Mucosa of rectum (tissue), 2 donors: ENCODE data around the gene RIMKLB.

Source experiments
- H3K27ac ChIP-seq, 2 donors: one replicate each; pipeline ENCODE4 v1.7.0; 2013; ENCODE audit warnings: inconsistent platforms in 2 of 2, low read depth in 2 of 2, low read length in 2 of 2
- H3K27me3 ChIP-seq, 2 donors: one replicate each; pipeline ENCODE4 v1.7.0; 2013; ENCODE audit warnings: low read length in 2 of 2; ENCODE audit not compliant: control insufficient read depth in 2 of 2, insufficient read depth in 2 of 2
- H3K36me3 ChIP-seq, 2 donors: one replicate each; pipeline ENCODE4 v1.7.0; 2013; ENCODE audit warnings: low read length in 2 of 2; ENCODE audit not compliant: control insufficient read depth in 2 of 2, insufficient read depth in 2 of 2
- H3K4me1 ChIP-seq, 2 donors: one replicate each; pipeline ENCODE4 v1.7.0; 2013; ENCODE audit warnings: low read length in 2 of 2, mild to moderate bottlenecking in 1 of 2; ENCODE audit not compliant: control insufficient read depth in 2 of 2, insufficient read depth in 2 of 2
- H3K4me3 ChIP-seq, 2 donors: one replicate each; pipeline ENCODE4 v1.7.0; 2013; ENCODE audit warnings: low read length in 2 of 2
- H3K9ac ChIP-seq, 2 donors: one replicate each; pipeline ENCODE4 v1.7.0; 2013; ENCODE audit warnings: low read length in 2 of 2, low read depth in 1 of 2, mild to moderate bottlenecking in 1 of 2
- H3K9me3 ChIP-seq, 2 donors: one replicate each; pipeline ENCODE4 v1.7.0; 2013; ENCODE audit warnings: low read length in 2 of 2; ENCODE audit not compliant: control insufficient read depth in 2 of 2
- donor health status: healthy.
- donor health status: Normal muscosa, but diverticular disease.

RIMKLB gene

DNA sequence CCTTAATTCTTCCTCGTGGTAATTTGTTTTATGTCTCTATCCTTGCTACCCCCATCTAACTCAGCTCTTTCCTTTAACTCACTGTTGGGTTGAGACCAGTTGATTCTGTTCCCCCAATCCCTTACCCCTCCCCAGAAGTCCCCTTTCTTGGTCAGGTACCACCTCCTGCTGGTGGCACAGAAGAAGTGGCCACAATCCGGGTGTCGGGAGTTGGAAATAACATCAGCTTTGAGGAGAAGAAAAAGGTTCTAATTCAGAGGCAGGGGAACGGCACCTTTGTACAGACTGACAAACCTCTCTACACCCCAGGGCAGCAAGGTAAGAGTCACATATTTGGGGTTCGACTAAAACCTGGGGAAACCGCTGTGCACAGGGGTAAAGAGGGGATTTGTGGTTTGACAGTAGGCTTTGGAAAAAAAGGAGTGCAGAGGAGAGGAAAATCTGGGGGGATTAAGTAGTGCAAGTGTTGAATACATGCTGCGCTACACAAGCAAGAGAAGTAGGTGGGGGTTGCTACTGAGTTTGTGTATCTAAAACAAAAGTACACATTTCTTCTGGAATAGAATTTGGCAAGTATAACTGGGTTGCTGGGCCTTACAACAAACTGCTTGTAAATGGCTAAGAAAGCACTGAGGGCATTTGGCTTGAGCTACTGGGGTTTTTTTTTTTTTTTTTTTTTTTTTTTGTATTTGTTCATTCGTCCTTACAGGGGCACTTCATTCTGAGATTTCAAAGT, 125.9 kb downstream of the RIMKLB start:
- Histone ChIP-seq H3K9me3 (no peaks in the 10 kb centered on the region), H3K4me3 (no peak overlapping the region), H3K4me1 (no peaks in the 10 kb centered on the region), H3K27ac (no peak overlapping the region), H3K9ac (no peak overlapping the region), H3K27me3 (no peaks in the 10 kb centered on the region), H3K36me3 (no peaks in the 10 kb centered on the region)

DNA sequence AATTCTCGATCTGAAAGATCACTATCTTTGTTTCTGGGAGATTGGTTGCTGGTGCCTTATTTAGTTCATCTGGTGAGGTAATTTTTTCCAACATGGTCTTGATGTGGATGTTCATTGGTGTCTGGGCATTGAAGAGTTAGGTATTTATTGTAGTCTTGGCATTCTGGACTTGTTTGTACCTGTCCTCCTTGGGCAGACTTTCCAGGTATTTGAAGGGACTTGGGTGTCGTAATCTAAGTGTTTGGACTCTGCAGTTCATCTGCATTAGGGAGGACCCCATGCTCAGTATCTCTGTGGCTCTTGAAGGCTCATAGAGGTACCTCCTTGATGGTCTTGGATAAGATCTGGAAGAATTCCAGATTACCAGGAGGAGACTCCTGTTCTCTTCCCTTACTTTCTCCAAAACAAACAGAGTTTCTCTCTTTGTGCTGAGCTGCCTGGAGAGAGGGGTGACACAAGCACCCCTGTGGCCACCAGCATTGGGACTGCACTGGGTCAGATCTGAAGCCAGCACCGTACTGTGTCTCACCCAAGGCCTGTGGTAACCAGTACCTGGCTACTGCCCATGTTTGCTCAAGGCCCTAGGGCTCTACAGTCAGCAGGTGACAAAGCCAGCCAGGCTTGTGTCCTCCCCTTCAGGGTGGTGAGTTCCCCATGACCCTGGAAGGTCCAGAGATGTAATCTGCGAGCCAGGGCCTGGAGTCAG, 129.9 kb downstream of the RIMKLB start:
- H3K9ac ChIP-seq, result no peak overlapping the region
- no peaks in the 10 kb centered on the region for H3K36me3 ChIP-seq
- no peak overlapping the region for H3K4me3 ChIP-seq
- H3K27ac ChIP-seq, result no peak overlapping the region
- no peaks in the 10 kb centered on the region for H3K4me1 ChIP-seq
- H3K9me3 ChIP-seq, result no peaks in the 10 kb centered on the region
- no peaks in the 10 kb centered on the region for H3K27me3 ChIP-seq

DNA sequence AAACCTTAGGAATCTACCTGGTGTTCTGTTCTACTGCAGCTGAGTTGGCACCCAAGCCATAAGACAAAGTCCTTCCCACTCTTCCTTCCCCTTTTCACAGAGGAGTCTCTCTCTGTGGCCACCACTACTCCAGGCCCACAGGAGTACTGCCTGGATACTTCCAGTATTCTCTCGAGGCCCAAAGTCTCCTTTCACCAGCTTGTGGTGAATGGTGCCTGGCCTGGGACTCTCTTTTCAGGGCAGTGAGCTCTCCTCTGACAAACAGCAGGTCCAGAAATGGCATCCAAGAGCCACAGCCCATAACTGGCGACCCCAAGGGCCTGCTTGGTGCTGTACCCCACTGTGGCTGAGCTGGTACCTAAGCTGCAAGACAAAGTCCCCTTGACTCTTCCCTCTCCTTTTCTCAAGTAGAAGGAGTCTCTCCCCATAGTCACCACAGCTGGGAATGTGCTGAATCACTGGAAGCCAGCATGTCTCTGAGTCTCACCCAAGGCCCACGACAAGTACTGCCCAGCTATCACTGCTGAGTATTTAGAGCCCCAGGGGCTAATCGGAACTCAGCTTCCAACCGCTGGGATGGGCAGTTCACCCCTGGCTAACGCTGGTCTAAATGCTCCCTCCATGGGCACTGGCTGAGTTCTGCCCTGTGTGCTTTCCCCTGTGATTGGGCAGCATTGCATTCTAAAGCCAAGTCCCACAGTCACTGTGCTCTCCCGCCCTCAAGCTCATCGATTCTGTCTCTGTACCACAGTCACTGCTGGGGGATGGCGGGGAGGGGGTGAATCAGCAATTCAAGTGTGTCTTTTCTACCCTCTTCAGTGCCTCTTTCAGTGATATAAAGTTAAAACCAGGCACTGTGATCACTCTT, 130.7 kb downstream of the RIMKLB start:
- Histone ChIP-seq H3K36me3 (no peaks in the 10 kb centered on the region), H3K9me3 (no peaks in the 10 kb centered on the region), H3K4me1 (no peaks in the 10 kb centered on the region), H3K27me3 (no peaks in the 10 kb centered on the region), H3K27ac (no peak overlapping the region), H3K4me3 (no peak overlapping the region), H3K9ac (no peak overlapping the region)

DNA sequence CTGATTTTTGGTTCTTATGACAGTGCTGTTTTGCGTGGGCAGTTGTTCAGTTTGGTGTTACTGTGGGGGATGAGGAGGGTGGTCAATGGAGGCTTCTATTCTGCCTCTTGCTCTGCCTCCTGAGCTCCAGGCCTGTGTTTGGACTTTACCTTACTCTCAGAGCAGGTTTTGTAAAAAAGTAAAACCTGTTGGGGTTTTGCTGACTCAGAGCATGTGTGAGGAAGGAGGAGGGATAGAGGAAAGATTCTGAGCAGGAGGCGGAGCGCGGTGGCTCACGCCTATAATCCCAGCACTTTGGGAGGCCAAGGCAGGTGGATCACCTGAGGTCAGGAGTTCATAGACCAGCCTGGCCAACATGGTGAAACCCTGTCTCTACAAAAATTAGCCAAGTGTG, 131.3 kb downstream of the RIMKLB start:
- Histone ChIP-seq H3K4me1 (no peaks in the 10 kb centered on the region), H3K9me3 (no peaks in the 10 kb centered on the region), H3K9ac (no peak overlapping the region), H3K27me3 (no peaks in the 10 kb centered on the region), H3K4me3 (no peak overlapping the region), H3K27ac (no peak overlapping the region), H3K36me3 (no peaks in the 10 kb centered on the region)

DNA sequence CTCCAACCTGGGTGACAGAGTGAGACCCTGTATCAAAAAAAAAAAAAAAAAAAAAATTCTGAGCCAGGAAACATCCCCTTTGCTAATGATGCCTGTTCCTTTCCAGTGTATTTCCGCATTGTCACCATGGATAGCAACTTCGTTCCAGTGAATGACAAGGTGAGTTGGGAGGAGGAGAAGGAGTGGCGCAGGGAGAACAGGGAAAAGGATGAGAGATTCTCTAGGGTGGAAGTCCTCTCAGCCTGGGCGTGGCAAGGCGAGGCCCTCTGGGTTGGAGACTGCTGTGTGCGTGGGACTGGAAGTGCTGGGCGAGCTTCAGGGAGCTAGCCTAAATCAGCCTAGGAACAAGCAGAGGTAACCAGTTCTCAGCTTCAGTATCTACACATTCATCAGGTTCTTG, 131.8 kb downstream of the RIMKLB start:
- Histone ChIP-seq H3K9ac (no peak overlapping the region), H3K36me3 (no peaks in the 10 kb centered on the region), H3K4me3 (no peak overlapping the region), H3K27me3 (no peaks in the 10 kb centered on the region), H3K27ac (no peak overlapping the region), H3K9me3 (no peaks in the 10 kb centered on the region), H3K4me1 (no peaks in the 10 kb centered on the region)

DNA sequence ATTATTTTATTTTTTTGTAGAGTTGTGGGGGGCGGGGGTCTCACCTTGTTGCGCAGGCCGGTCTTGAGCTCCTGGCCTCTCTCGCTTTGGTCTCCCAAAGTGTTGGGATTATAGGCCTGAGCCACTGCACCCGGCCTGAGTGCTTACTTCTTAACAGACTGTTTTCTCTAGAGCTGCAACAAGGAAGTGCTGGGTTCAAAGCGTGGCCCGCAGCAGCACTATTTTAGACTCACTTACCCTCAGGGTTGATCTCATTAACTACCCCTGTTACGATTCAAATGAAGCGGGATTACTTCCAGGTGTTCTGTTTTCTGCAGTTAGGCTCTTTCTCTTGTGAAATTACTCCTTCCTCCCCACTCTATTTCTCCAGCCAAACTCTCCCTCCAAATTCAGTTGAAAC, 133.3 kb downstream of the RIMKLB start:
- H3K27me3 ChIP-seq, result no peaks in the 10 kb centered on the region
- H3K36me3 ChIP-seq, result no peaks in the 10 kb centered on the region
- H3K9ac ChIP-seq, result no peak overlapping the region
- no peak overlapping the region for H3K27ac ChIP-seq
- no peaks in the 10 kb centered on the region for H3K9me3 ChIP-seq
- no peak overlapping the region for H3K4me3 ChIP-seq
- H3K4me1 ChIP-seq, result no peaks in the 10 kb centered on the region

DNA sequence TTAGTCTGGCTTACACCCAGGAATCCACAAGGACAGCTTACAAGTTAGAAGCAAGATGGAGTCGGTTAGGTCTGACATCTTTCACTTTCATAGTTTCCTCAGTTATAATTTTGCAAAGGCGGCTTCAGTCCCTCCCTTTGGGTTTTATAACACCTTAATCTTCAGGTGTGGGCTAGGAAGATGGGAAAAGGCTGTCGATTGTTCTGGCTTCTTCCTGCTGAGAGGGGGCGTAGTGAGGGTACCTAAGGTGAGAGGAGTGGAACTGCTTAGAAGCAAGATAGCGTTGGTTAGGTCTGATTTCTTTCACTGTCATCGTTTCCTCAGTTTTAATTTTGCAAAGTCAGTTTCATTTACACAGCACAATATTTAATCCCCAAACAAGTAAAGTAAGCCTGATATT, 134.7 kb downstream of the RIMKLB start:
- Histone ChIP-seq H3K9me3 (no peaks in the 10 kb centered on the region), H3K9ac (no peak overlapping the region), H3K27ac (no peak overlapping the region), H3K36me3 (no peaks in the 10 kb centered on the region), H3K4me1 (no peaks in the 10 kb centered on the region), H3K27me3 (no peaks in the 10 kb centered on the region), H3K4me3 (no peak overlapping the region)
